HepG2 (cell line): ENCODE data around the gene VEGFA. TPM values are rescaled to one million over a fixed set of nuclear protein-coding genes. Genes with fewer than 3 reads are reported as not detected.

Experiments used
- HMG20A ChIP-seq: IDR thresholded peaks from 2 replicates; pipeline ENCODE4 v1.6.1; 2016; ENCODE audit warnings: borderline replicate concordance
- HNRNPUL1 ChIP-seq: fragments of 200-400 bp; formaldehyde crosslinking; IDR thresholded peaks from 2 replicates; pipeline ENCODE4 v1.6.1; 2017; ENCODE audit warnings: low read depth, mild to moderate bottlenecking, low read length, moderate library complexity
- ISX ChIP-seq: sonication (generic); formaldehyde crosslinking; conservative IDR thresholded peaks from 2 replicates; pipeline ENCODE4 v1.5.0; 2020; ENCODE audit warnings: missing genetic modification reagents
- MYNN ChIP-seq: sonication (generic); formaldehyde crosslinking; IDR thresholded peaks from 2 replicates; pipeline ENCODE4 v1.4.0; 2020; ENCODE audit warnings: mild to moderate bottlenecking, low read depth, missing genetic modification reagents
- NR2F6 ChIP-seq, 2 experiments: IDR thresholded peaks; 2 replicates each; pipeline ENCODE4 v1.6.1; 2016; ENCODE audit warnings: antibody characterized with exemption in 1 of 2, mild to moderate bottlenecking in 1 of 2
- PBX3 ChIP-seq: sonication (generic); formaldehyde crosslinking; IDR thresholded peaks from 2 replicates; pipeline ENCODE4 v1.8.1; 2023; ENCODE audit warnings: missing genetic modification reagents, inconsistent platforms, borderline replicate concordance
- RXRA ChIP-seq: sonication (generic); formaldehyde crosslinking; IDR thresholded peaks from 2 replicates; pipeline ENCODE4 v1.5.1; 2020; ENCODE audit warnings: missing genetic modification reagents
- SAP130 ChIP-seq: IDR thresholded peaks from 2 replicates; pipeline ENCODE4 v1.6.1; 2016; ENCODE audit warnings: low read depth
- SIN3A ChIP-seq: IDR thresholded peaks from 2 replicates; pipeline ENCODE4 v1.6.1; 2011; ENCODE audit warnings: low read depth, mild to moderate bottlenecking, control low read depth, low read length, borderline replicate concordance
- TBX2 ChIP-seq: sonication (generic); formaldehyde crosslinking; IDR thresholded peaks from 2 replicates; pipeline ENCODE4 v1.5.0; 2020; ENCODE audit warnings: missing genetic modification reagents, mild to moderate bottlenecking, borderline replicate concordance
- ZBTB14 ChIP-seq: sonication (generic); formaldehyde crosslinking; IDR thresholded peaks from 2 replicates; pipeline ENCODE4 v1.4.0; 2020; ENCODE audit warnings: missing genetic modification reagents
- ZNF280B ChIP-seq: sonication (generic); formaldehyde crosslinking; IDR thresholded peaks from 2 replicates; pipeline ENCODE4 v1.5.0; 2020; ENCODE audit warnings: missing genetic modification reagents, mild to moderate bottlenecking, borderline replicate concordance
- ZNF556 ChIP-seq: sonication (generic); formaldehyde crosslinking; IDR thresholded peaks from 2 replicates; pipeline ENCODE4 v1.4.0; 2020; ENCODE audit warnings: mild to moderate bottlenecking, missing genetic modification reagents, borderline replicate concordance
- ZNF574 ChIP-seq: sonication (generic); formaldehyde crosslinking; IDR thresholded peaks from 2 replicates; pipeline ENCODE4 v1.4.0; 2020; ENCODE audit warnings: missing genetic modification reagents
- ZNF607 ChIP-seq: sonication (generic); formaldehyde crosslinking; IDR thresholded peaks from 2 replicates; pipeline ENCODE4 v1.5.1; 2020; ENCODE audit warnings: missing genetic modification reagents, mild to moderate bottlenecking, borderline replicate concordance
- ZNF670 ChIP-seq: sonication (generic); formaldehyde crosslinking; IDR thresholded peaks from 2 replicates; pipeline ENCODE4 v1.8.0; 2022; ENCODE audit warnings: mild to moderate bottlenecking, missing genetic modification reagents, borderline replicate concordance
- ZNF775 ChIP-seq: sonication (generic); formaldehyde crosslinking; IDR thresholded peaks from 2 replicates; pipeline ENCODE4 v1.4.0; 2020; ENCODE audit warnings: missing genetic modification reagents, mild to moderate bottlenecking, moderate library complexity, borderline replicate concordance
- ZNF891 ChIP-seq: sonication (generic); formaldehyde crosslinking; IDR thresholded peaks from 2 replicates; pipeline ENCODE4 v1.5.0; 2020; ENCODE audit warnings: mild to moderate bottlenecking, missing genetic modification reagents
- polyA plus RNA-seq, 8 experiments: library from polyadenylated mRNA; depleted of rRNA in 3 of 8; stranded (reverse) in 7 of 8; unstranded in 1 of 8; fragments of >200 nt; fragmentation: Illumina TruSeq in 4 of 8; extraction: Trizol in 4 of 8; gene quantifications; 2 replicates each; pipeline versions ENCODE4 v1.2.1 to v1.2.3, GENCODE V29; 2011 to 2016; ENCODE audit warnings: low read depth in 4 of 8, missing spikeins in 1 of 8, mixed read lengths in 1 of 8; ENCODE audit not compliant: insufficient read depth in 1 of 8
- total RNA-seq, 5 experiments: library from RNA; depleted of rRNA; stranded (reverse); fragments of >200 nt; fragmentation: Illumina TruSeq; extraction: Trizol; gene quantifications; 2 replicates each; pipeline ENCODE4 v1.2.3, GENCODE V29; 2016; ENCODE audit warnings: low read depth in 1 of 5
- TF ChIP-seq, protein P1 (sequence below): IDR thresholded peaks from 2 replicates; pipeline ENCODE4 v1.6.1; 2016; ENCODE audit warnings: low read depth, borderline replicate concordance
- TF ChIP-seq, protein P2 (sequence below): IDR thresholded peaks from 2 replicates; pipeline ENCODE4 v1.6.1; 2016; ENCODE audit warnings: mild to moderate bottlenecking

The VEGFA gene
- total and polyA plus RNA-seq, 2 of the 13 experiments (the other 11 are each of a cell fraction or from before 2014, with no cell fraction given) = 68.1 to 629 TPM

- TF ChIP-seq TBX2 (CRISPR knock-in tag) (peak; percentile 81), HMG20A (CRISPR knock-in tag) (peak; percentile 88; the same call in 1 of the 2 replicates), ZNF775 (CRISPR knock-in tag) (no peak), PBX3 (CRISPR knock-in tag) (no peak), SAP130 (CRISPR knock-in tag) (peak; percentile 94), ZBTB14 (CRISPR knock-in tag) (no peak), ZNF280B (CRISPR knock-in tag) (0 out of 2 replicates have a peak, but pooled peaks have one; percentile 46), HNRNPUL1 (no peak), MYNN (CRISPR knock-in tag) (peak; percentile 78; the same call in 1 of the 2 replicates), ZNF891 (CRISPR knock-in tag) (0 out of 2 replicates have a peak, but pooled peaks have one; percentile 20), NR2F6 (IDR thresholded peaks at IDR 0.05) (peak; percentile 67), NR2F6 (CRISPR knock-in tag; IDR thresholded peaks at IDR 0.05) (peak; percentile 85), ZNF607 (peak; percentile 43), ISX (CRISPR knock-in tag) (no peak), ZNF670 (CRISPR knock-in tag) (peak; percentile 75), ZNF574 (CRISPR knock-in tag) (peak; percentile 12; the same call in 1 of the 2 replicates), RXRA (CRISPR knock-in tag) (peak; percentile 73; the same call in 1 of the 2 replicates), ZNF556 (peak; percentile 86; the same call in 1 of the 2 replicates), SIN3A (no peak)
- TF ChIP-seq, protein P1, sequence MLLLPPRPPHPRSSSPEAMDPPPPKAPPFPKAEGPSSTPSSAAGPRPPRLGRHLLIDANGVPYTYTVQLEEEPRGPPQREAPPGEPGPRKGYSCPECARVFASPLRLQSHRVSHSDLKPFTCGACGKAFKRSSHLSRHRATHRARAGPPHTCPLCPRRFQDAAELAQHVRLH (CRISPR knock-in tag) = peak; percentile 30; the same call in 1 of the 2 replicates
- TF ChIP-seq, protein P2, sequence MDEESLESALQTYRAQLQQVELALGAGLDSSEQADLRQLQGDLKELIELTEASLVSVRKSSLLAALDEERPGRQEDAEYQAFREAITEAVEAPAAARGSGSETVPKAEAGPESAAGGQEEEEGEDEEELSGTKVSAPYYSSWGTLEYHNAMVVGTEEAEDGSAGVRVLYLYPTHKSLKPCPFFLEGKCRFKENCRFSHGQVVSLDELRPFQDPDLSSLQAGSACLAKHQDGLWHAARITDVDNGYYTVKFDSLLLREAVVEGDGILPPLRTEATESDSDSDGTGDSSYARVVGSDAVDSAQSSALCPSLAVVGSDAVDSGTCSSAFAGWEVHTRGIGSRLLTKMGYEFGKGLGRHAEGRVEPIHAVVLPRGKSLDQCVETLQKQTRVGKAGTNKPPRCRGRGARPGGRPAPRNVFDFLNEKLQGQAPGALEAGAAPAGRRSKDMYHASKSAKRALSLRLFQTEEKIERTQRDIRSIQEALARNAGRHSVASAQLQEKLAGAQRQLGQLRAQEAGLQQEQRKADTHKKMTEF = peak; percentile 61; the same call in 1 of the 2 replicates
Observed at GRCh38 chr6:43798688-43799444, 28.9 kb downstream of the VEGFA start (continued).
